GM20431 (cell line): Measurements from ENCODE around the gene RFT1.

Experiments
- in situ Hi-C: fragments of 300-500 bp; cut with MseI, MboI; formaldehyde crosslinking; loops from one replicate; pipeline ENCODE4 v1.15.0; 2020; ENCODE audit warnings: low sequenced_read_pairs; ENCODE audit not compliant: unreplicated experiment

The RFT1 gene, protein sequence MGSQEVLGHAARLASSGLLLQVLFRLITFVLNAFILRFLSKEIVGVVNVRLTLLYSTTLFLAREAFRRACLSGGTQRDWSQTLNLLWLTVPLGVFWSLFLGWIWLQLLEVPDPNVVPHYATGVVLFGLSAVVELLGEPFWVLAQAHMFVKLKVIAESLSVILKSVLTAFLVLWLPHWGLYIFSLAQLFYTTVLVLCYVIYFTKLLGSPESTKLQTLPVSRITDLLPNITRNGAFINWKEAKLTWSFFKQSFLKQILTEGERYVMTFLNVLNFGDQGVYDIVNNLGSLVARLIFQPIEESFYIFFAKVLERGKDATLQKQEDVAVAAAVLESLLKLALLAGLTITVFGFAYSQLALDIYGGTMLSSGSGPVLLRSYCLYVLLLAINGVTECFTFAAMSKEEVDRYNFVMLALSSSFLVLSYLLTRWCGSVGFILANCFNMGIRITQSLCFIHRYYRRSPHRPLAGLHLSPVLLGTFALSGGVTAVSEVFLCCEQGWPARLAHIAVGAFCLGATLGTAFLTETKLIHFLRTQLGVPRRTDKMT

DNA sequence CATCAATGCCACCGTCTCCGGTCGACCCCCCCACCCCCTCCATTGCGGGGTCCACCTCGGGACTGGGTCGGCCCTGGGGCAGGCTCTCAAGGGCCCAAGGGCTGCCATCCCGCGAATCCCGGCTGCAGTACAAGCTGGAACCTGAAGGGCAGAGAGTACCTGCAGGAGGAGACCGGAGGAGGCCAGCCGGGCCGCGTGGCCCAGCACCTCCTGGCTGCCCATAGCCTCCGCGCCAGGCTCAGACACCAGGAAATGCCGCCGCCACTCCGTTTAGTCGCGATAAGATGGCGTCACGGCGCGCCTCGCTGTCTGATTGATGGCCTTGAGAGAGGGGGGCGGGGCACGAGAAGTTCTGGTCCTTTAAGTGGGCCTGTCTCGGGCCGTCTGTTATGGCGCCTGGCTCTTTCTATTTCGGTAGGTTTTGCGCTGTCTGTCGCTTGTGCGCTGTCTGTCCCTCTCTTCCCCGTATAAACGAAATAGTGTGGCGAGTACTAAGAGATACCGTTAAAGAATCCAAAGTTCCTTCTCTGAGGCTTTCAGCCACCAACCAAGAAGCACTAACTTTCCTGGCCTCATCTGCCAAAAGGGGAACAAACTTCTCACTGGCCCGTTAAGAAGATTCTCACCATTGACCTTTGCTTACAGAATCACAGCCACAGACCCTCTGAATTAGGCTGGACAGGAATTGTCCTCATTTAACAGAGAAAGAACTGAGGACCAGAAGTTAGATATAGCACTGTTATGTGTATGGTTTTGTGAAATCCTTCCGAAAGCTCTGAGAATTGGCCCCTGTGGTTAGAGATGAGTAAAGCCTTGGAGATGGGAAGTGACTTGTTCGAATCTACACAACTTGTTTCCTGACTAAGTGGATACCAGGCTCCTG is at the start of gene RFT1:
Gene RFT1, minus strand, starts transcription at position 257 of the 883 bp plus-strand sequence. Its CDS starts 35 bp downstream, at position 222.
- in situ Hi-C loops: loop anchor here (10.0 kb wide), 1 partner anchor 64 kb away; no protein-coding TSS in a partner anchor

DNA sequence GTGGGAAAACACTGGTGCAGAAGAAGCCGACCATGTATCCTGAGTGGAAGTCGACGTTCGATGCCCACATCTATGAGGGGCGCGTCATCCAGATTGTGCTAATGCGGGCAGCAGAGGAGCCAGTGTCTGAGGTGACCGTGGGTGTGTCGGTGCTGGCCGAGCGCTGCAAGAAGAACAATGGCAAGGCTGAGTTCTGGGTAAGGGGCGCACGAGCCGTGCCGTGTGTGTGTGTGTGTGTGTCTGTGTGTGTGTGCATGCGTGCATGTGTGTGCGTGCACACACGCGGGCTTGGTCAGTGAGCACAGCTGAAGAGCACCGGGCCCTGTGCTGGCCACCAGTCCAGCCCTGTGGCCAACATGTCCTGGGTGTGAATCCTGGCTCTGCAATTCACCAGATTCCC is 49.3 kb upstream of the RFT1 start:
- in situ Hi-C loops: no loop called here

DNA sequence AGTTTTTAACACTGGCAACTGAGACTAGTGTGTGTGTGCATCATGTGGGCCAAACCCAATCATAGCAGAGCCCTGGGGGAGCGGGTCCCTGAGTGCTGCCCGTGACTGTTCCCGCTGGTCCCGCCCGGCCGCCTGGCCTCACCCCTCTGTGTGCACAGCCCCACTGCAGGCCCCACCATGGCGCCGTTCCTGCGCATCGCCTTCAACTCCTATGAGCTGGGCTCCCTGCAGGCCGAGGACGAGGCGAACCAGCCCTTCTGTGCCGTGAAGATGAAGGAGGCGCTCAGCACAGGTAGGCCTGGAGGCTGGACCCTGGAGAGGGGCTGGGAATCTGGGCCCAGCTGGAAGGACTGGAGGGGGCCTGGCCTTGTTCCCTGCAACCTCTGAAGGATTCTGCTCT is 48.0 kb upstream of the RFT1 start:
- in situ Hi-C loops: no loop called here

DNA sequence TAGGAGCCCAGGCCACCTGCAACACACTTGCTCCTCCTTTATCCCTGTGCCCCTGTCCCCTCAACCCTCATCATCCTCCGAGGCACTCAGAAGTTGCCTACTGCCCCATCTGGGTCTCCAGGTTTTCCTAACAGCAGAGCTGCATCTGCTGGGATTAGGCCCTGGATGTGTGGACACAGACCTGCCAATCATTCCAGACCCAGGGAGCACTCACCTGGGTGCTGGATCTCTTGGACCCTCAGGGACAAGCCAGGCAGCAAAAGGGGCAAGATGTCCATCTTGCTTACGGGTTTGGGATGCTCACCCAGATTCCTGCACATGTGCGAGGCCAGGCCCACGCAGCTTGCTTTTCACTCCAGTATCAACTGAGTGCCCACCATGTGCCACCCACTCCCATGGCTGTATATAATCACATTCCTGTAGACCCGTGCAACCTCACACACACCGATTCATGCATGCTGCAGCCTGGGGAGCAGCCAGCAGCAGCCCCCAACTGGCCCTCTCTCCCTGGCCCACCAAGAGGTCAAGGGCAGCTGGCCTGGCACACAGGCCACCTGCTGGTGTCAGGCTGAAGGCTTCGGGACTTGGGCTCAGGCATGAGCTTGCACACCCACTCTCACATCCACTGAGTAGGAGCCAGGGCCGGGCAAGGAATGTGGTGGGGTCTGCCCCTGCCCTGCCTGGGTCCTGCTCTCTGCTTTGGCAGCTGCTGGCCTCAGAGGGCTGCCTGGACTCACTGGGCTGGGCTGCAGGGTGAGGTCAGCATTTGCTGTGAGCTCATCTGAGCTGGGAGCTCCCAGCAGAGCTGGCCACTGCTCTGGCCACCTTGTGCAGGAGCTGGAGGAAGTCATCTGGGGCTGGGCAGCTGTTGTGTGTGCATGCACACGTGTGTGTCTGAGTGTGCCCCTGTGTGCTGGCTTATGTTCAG is 45.6 kb upstream of the RFT1 start:
- in situ Hi-C loops: no loop called here

DNA sequence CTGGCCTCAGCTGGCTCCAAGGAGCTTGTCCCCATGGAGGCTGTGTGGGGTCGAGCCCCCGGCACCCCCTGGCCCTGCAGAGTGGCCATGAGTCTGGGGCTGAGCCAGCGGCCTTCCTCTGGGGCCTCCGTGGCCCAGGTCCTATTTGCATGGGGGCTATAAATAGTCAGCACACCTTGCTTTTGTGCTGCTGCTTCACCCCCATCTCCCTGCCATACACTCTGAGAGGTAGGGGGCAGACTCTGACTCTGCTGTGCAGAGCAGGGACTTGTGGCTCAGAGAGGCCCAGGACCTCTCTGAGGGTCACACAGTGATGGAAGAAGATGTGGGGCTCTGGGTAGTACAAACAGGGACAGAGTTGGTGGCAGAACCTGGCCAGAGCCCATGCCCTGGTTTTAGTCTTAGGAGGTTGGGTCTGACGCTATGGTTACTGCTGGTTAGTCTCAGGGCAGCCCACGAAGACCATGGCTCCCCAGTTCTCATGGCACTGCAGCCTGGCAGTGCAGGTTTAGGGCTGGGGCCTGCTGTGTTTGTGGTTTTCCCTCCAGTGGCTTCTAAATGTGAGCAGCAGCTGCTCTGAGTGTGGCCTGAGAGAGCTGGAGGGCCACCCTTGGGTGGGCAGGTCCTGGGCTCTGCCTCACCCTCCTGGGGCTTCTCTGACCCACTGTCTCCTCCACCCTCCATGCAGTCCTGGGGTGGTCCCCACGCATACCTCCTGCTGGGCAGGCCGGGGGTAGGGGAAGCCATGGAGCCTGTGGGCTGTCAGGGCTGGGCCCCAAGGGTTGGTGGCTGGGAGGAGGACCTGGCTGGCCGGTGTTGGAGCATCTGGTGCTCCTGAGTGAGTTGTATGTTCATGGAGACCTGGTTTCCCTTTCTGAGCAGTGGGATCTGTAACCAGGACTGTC is 44.4 kb upstream of the RFT1 start:
- in situ Hi-C loops: no loop called here

DNA sequence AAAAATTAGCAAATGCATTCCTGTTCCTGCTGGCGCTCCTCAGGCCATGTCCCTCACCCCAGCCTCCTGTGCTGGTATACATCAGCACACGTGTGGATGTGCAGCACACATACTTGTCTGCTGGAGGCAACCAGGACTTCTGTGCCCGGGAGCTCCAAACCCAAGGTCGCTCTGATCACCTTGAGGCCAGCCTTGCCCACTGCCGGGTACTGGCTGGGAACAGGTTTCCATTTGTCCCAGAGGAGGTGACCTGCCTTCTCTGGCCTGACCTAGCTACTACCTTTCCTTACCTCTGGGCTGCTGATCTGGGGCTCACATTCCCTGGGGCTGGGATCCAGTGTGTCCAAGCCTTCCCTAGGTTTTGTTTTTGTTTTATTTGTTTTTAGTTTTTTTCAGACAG is 42.9 kb upstream of the RFT1 start:
- in situ Hi-C loops: no loop called here

DNA sequence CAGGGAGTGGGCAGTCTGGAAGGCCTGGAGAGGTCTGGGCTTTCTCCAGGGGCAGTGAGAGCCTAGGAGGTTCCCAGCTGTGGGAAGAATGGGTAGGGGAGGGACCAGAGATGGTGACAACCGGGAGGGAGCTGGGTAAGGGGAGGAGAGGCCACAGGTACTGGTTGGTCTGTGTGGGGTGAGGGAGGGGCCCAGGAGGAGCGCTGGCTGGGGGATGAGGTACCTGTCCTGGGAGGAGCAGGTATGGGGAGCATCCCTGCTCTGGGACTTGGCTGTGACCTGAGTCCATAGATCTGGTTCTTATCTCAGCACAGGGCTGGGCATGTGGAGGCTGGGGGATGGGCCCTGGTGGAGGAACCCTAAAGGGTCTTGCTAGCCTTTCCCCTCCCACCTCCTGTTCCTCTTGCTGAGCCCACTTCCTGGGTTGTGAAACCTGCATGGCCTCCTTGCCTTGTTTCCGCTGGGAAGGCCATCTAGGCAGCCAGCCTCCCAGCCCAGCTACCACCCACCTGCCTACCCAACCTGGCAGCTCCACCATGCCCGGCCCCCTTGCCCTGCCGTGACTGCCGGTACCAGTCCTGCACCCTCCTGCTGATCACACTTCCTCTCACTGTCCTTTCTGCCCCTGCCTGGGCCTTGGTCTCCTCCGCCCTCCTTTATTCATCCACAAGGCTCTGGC is 41.7 kb upstream of the RFT1 start:
- in situ Hi-C loops: no loop called here

DNA sequence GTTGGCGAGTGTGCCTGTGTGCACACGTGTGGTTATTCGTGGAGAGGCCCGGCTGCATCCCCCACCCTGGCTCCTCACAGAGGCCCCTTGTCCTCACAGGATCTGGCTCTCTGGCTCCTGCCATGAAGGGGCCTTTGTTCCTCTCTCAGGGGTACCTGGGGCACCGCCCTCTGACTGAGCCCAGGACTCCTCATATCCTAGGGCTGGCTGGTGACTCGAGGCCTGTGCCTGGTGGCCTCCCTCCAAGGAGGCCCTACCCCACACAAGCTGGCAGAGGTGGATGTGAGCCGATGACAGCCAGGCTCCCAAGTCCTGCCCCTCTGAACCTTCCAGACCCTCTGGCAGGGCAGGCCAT is 40.8 kb upstream of the RFT1 start:
- in situ Hi-C loops: no loop called here

DNA sequence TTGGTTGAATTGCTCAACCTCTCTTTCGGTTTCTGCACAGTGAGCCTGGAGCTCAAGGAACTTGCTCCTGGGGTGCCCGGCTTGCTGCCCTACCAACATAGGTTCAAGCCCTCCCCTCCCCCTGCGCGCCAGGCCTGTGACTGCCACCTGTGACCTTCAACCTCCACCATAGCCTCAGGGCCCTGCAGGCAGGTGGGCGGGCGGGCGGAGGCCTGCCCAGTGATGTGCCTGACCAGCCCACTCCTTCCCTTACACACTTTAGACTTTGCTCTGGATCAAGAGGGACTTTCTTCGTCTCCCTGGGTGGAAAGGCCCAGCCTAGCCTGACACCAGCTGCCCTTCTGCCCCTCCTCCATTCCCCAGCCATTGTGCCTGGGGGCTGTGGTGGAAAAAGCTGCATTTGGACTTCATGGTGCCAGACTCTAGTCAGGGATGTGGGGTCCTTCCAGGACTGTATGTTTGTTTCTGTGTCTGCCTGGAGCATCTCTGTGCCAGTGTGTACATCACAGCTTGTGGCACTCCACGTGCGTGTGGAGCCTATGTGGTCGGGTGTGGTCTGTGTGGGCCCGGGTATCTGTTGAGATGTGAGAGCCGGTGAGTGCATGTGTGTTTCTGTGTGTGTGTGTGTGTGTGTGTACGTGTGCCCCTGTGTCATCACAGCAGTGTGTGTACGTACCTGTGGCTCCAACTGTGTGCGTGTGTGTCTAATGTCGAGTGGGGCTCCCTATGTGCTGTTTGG is 40.3 kb upstream of the RFT1 start:
- in situ Hi-C loops: no loop called here

DNA sequence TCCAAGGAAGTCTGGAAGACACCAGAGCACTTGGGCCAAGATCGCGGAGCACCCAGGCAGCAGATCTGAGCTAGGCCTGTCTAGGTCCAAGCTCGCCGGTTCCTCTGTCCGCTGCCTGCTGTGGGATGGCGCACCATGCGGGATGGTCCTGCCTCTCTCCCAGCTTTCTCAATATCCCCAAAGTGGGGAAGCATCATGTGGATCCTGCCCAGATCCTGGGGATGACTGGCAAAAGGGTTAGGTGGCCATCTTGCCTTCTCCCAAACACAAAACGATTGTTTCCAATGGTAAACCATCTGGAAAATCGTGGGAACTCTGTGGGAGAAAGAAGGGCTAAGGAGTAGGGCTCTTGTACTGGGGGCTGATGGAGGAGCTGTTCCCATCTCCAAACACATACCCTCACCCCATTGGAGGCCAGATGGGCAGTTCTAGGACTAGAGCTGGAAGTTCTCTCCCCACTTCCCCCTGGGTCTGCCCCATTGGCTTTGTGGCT is 39.6 kb upstream of the RFT1 start:
- in situ Hi-C loops: no loop called here

DNA sequence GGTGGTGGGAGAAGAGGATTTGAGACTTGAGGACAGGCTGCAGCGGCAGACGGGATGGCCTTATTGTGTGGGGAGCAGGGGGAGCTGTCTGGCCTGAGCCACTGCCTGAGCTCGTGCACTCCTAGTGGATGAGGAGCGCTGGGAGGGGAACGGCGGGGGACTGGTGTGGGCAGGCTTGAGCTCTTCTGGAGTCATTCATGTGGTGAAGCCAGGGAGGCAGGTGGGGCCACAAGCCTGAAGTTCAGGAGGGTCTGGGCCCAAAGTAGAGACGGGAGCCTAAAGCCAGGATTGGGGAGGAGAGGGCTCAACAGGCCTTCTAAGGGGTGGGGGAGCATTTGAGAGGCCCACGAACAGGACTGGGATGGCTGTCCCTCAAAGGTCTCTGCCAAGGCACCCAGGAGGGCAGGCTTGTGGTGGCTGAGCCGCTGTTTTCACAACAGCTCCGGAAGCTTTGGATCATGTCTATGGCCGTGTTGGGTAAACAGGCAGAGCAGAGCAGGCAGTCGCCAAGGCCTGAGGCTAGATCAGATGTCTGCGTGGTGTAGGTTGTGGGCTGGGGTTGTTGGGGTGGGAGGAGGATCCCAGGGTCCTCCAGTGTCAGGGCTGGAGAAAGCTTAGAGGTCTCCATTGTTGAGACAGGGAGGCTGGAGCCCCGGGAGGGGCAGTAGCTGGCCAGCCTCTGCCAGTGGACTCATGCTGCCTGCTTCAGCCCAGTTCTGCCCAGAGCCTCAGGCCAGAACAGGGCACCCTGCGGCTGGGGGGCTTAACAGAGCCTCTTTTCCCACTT is 39.0 kb upstream of the RFT1 start:
- in situ Hi-C loops: no loop called here

DNA sequence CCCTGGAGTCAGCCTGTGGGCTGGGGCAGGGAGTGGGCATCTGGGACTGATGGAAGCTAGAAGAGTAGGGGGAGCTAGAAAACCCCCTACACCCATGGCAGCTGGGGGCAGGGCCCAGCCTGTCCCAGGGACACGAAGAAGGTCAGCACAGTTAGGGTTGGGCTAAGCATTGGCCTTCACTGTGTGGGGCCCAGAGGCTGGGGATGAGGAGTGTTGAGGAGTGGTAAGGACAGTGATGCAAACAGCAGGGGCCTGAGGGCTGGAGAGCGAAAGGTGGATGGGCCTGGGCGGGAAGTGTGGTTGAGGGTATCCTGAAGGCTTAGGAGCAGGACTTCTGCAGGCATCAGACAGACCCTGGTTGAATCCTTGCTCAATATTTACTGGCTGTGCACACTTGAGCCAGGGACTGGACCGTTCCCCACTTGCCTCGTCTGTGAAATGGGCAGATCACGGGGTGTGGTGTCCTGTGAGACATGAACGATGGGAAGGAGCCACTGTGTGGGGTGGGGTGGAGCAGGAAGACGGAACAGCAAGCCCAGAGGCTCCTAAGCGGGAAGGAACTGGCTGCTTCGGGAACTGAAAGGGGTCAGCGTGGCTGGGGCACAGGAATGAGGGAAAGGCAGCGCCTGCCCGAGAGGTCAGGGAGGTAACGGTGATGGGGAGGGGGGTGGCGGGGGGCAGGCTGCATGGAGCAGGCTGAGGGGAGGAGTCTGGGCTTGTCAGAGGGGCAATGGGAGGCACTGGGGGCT is 38.1 kb upstream of the RFT1 start:
- in situ Hi-C loops: no loop called here

DNA sequence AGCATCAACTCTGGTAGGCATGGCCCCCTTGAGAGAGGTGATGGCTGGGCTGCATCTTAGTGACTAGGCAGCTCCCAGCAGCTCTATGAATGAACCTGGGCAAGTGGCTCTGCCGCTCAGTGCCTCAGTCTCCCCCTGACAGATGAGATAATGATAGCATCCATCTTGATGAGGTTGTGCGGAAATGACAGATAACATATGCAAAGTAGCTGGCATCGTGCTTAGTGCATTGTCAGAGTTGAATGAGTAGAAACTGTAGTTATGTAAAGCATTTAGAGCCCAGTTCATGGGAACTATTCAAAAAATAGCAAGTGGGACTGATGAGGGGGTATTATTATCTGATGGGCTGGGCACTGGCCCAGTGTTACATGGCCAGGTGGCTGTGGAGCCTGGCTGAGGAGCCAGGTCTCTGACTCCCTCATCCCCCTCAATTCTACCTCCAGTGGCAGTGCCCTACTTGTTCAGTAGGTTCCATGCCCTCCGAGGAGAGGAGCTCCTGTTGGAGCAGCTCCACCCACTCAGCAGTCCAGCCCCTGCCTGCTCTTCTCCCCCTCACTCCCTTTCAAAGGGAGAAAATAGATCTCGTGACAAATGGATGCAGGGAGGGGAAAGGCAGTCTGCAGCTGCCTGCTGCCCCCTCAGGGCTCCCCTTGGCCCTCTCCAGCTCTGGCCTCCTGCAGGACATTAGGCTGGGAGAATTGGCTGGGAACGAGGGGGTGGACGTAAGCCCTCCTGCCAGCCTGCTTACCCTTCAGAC is 37.4 kb upstream of the RFT1 start:
- in situ Hi-C loops: no loop called here

DNA sequence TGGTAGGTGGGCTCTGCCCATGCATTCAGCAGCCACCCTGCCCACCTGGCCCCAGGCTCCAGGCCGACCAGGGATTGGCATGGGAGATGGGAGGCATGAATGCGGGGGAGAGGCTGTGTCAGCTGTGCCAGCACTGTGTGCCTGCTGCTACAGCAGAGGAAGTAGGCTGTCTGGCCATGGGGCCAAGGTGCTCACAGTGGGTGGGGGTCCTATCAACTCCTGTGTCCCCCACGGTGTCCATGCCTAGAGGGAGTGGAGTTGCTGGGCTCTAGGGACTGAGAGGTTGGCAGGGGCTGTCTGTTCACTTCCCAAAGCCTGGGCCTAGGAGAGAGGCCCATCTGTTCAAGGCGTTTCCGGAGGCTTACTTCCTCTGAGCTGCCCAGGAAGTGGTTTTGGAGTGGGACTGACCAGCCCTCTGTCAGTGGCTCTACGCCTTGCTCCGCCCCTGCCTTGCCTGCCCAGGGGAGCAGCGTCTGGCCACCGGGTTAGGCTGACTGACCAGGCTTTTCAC is 36.6 kb upstream of the RFT1 start:
- in situ Hi-C loops: no loop called here

DNA sequence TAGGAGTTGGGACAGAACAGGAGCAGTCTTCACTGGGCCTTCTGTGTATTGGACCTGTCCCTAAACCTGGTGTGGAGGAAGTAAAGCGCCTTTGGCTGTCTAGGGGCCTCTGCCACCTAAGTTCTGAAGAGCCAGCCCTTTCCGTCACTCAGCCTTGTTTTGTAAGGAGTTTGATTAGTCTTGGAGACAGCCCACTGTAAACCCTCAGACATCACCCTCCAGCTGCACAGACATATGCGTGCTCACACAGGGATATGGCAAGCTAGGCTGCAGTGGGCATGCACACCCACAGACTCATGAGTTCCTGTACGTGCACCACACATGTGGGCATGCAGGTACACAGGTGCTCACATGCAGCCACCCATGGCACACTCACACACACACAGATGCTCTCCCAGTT is 36.0 kb upstream of the RFT1 start:
- in situ Hi-C loops: no loop called here
